OCI-LY1 (cell line): ENCODE data around the gene MBTD1.

Experiments used
- H2AFZ ChIP-seq: fragments of 200-600 bp; sonication (generic), shearing (Covaris generic); 2 replicates; pipeline ENCODE4 v1.6.0; 2014; ENCODE audit warnings: antibody characterized with exemption, mild to moderate bottlenecking, low read length
- H3F3A ChIP-seq: fragments of 200-600 bp; sonication (generic), shearing (Covaris generic); 2 replicates; pipeline ENCODE4 v1.6.0; 2014; ENCODE audit warnings: mild to moderate bottlenecking, antibody characterized with exemption, low read length, moderate library complexity; ENCODE audit not compliant: insufficient read depth
- H3K27ac ChIP-seq: fragments of 200-600 bp; sonication (generic); 2 replicates; pipeline ENCODE4 v1.5.1; 2014; ENCODE audit warnings: low read length, mixed run types, mild to moderate bottlenecking, low read depth; ENCODE audit not compliant: poor library complexity, severe bottlenecking
- H3K27me3 ChIP-seq: fragments of 200-600 bp; sonication (generic); 2 replicates; pipeline ENCODE4 v1.6.0; 2014; ENCODE audit warnings: antibody characterized with exemption, mild to moderate bottlenecking, low read length, moderate library complexity; ENCODE audit not compliant: insufficient read depth
- H3K36me3 ChIP-seq: fragments of 200-600 bp; sonication (generic); 2 replicates; pipeline ENCODE4 v1.6.1; 2014; ENCODE audit warnings: mild to moderate bottlenecking, antibody characterized with exemption, low read length, moderate library complexity, mixed read lengths; ENCODE audit not compliant: insufficient read depth
- H3K4me1 ChIP-seq: fragments of 200-600 bp; sonication (generic); 2 replicates; pipeline ENCODE4 v1.5.1; 2014; ENCODE audit warnings: mild to moderate bottlenecking, low read length, moderate library complexity; ENCODE audit not compliant: insufficient read depth, severe bottlenecking
- H3K4me2 ChIP-seq: fragments of 200-600 bp; sonication (generic), shearing (Covaris generic); 2 replicates; pipeline ENCODE4 v1.6.1; 2014; ENCODE audit warnings: low read length
- H3K4me3 ChIP-seq: fragments of 200-600 bp; sonication (generic); 2 replicates; pipeline ENCODE4 v1.5.1; 2014; ENCODE audit warnings: low read length, low read depth, mild to moderate bottlenecking, mixed read lengths; ENCODE audit not compliant: poor library complexity, severe bottlenecking
- H3K79me2 ChIP-seq: fragments of 200-600 bp; shearing (Covaris generic); 2 replicates; pipeline ENCODE4 v1.6.1; 2016; ENCODE audit warnings: mixed run types, low read length, mixed read lengths; ENCODE audit not compliant: insufficient read depth
- H3K9ac ChIP-seq: fragments of 200-600 bp; sonication (generic), shearing (Covaris generic); 2 replicates; pipeline ENCODE4 v1.6.1; 2014; ENCODE audit warnings: mild to moderate bottlenecking, low read length, mixed read lengths
- H3K9me2 ChIP-seq: fragments of 200-600 bp; sonication (generic), shearing (Covaris generic); 2 replicates; pipeline ENCODE4 v1.6.1; 2014; ENCODE audit warnings: low read depth, mild to moderate bottlenecking, low read length, mixed read lengths
- H3K9me3 ChIP-seq: fragments of 200-600 bp; shearing (Covaris generic); 2 replicates; pipeline ENCODE4 v1.6.1; 2014; ENCODE audit warnings: low read length, mixed read lengths
- H4K20me1 ChIP-seq: fragments of 200-600 bp; sonication (generic), shearing (Covaris generic); 2 replicates; pipeline ENCODE4 v1.6.0; 2016; ENCODE audit warnings: mild to moderate bottlenecking, low read length; ENCODE audit not compliant: insufficient read depth
- CTCF ChIP-seq: fragments of 200-600 bp; sonication (generic), shearing (Covaris generic); IDR thresholded peaks from 2 replicates; pipeline ENCODE4 v1.5.1; 2017; ENCODE audit warnings: mild to moderate bottlenecking, antibody characterized with exemption, low read length, moderate library complexity, mixed read lengths
- EZH2 ChIP-seq: fragments of 200-600 bp; sonication (generic), shearing (Covaris generic); IDR thresholded peaks from 2 replicates; pipeline ENCODE4 v1.8.0; 2017; ENCODE audit warnings: borderline replicate concordance, mixed run types, mild to moderate bottlenecking, antibody characterized with exemption, low read length, moderate library complexity, mixed read lengths

MBTD1 gene

DNA sequence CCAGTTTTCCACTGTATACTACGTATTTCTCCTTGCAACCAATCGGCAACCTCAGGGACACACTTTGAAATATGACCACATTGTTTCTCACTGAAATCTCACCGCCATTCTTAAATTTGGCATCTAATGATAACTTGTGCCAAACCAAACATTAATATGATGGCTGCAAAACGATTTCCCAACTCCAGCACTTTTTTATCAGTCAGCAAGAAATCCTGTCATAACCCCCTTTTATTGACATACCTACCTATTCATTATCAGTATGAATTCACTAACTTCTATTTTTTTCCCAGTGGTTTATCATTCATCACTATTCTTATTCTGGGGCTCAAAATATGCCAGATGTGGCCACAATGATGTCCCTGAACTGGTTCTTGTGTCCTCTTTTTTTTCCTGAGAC is 15.8 kb downstream of the MBTD1 start:
- Histone ChIP-seq H4K20me1 (no peaks in the 10 kb centered on the region), H3K4me1 (peaks cover 8% of the 10 kb centered on the region), H3K9ac (no peak overlapping the region), H3F3A (peaks cover 4% of the 10 kb centered on the region; the same call in 1 of the 2 replicates), H3K4me3 (no peak overlapping the region), H3K27ac (no peak overlapping the region), H3K36me3 (peaks cover 10% of the 10 kb centered on the region; the same call in 1 of the 2 replicates), H3K27me3 (no peaks in the 10 kb centered on the region), H3K9me2 (no peaks in the 10 kb centered on the region), H3K4me2 (no peak overlapping the region), H3K9me3 (no peaks in the 10 kb centered on the region), H2AFZ (no peak overlapping the region), H3K79me2 (no peaks in the 10 kb centered on the region; the same call in 1 of the 2 replicates)
- TF ChIP-seq EZH2, result no peak
- TF ChIP-seq CTCF, result no peak

DNA sequence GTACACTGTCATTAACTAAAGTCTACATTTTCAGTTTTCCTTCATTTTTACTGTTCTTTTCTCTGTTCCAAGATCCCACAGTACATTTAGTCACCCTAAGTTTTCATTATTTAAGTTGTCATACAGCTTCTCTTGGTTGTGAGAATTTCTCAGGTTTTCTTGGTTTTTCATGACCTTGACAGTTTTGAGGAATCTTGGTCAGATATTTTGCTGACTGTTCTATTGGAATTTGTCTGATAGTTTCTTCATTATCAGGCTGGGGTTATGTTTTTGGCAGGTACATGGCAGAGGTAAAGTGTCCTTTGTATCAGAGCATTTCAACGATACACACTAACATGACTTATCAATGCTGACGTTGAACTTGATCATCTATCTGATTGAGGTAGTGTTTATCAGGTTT is 19.6 kb downstream of the MBTD1 start:
- no peak overlapping the region for H2AFZ ChIP-seq
- no peak overlapping the region for H3K27ac ChIP-seq
- no peaks in the 10 kb centered on the region for H3K9me3 ChIP-seq
- H4K20me1 ChIP-seq, result no peaks in the 10 kb centered on the region
- H3K27me3 ChIP-seq, result no peaks in the 10 kb centered on the region
- H3K9me2 ChIP-seq, result no peaks in the 10 kb centered on the region
- peaks cover 22% of the 10 kb centered on the region for H3K4me1 ChIP-seq
- H3F3A ChIP-seq, result peaks cover under 1% of the 10 kb centered on the region; the same call in 1 of the 2 replicates
- no peak overlapping the region for H3K9ac ChIP-seq
- no peak overlapping the region for H3K4me2 ChIP-seq
- TF ChIP-seq CTCF (no peak), EZH2 (no peak)
- no peak overlapping the region for H3K4me3 ChIP-seq
- no peaks in the 10 kb centered on the region for H3K36me3 ChIP-seq
- peaks cover 9% of the 10 kb centered on the region; the same call in 1 of the 2 replicates for H3K79me2 ChIP-seq

DNA sequence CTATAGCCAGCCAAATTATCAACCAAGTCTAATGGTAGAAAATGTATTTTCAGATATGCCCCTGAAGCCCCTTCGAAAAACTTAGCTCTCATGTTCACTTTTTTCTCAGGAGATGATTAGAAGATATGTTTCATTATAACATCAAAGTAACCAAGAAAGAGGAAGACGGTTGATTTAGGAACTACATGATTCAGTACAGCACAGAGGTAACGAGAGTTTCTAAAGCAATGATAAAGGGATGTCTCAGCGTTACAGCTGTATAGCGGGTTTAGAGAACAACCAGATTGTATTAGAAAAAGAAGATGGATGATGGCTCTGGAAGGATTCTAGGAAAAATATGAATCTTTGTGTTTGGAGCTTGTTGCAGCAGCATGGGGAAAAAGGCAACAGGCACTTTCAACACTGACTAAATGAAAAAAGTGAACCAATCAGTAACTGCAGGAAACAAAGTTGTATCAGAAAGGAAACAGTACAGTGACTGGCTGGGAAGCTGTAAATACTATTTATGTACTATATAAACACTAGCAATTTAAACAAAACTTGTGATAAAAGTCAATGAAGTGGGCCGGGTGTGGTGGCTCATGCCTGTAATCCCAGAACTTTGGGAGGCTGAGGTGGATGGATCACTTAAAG is 21.5 kb downstream of the MBTD1 start:
- Histone ChIP-seq H3K9ac (no peak overlapping the region), H3K9me2 (no peaks in the 10 kb centered on the region), H3K79me2 (peaks cover 15% of the 10 kb centered on the region), H3F3A (peaks cover 2% of the 10 kb centered on the region; the same call in 1 of the 2 replicates), H3K4me1 (peaks cover 22% of the 10 kb centered on the region), H3K4me2 (peak overlapping the region; percentile 32), H4K20me1 (no peaks in the 10 kb centered on the region), H3K4me3 (no peak overlapping the region), H3K36me3 (no peaks in the 10 kb centered on the region), H3K27ac (peak overlapping the region; percentile 13), H3K27me3 (no peaks in the 10 kb centered on the region), H3K9me3 (no peaks in the 10 kb centered on the region), H2AFZ (no peak overlapping the region)
- TF ChIP-seq EZH2 (no peak), CTCF (no peak)
